NB4 (cell line): ENCODE measurements around the gene ERBB4.

ENCODE experiments used
- DNase-seq: peaks from one replicate; pipeline ENCODE4 v3.0.0; 2010; ENCODE audit warnings: low read depth
- H3K4me3 ChIP-seq: one replicate; pipeline ENCODE4 v1.5.1; 2011; ENCODE audit warnings: mild to moderate bottlenecking, low read depth, low read length, moderate library complexity
- CTCF ChIP-seq: IDR thresholded peaks from one replicate; pipeline ENCODE4 v1.5.1; 2012; ENCODE audit warnings: low read depth, low read length
- MAX ChIP-seq: IDR thresholded peaks from 2 replicates; pipeline ENCODE4 v1.6.1; 2011; ENCODE audit warnings: low read depth, low read length
- MYC ChIP-seq: IDR thresholded peaks from 2 replicates; pipeline ENCODE4 v1.6.1; 2011; ENCODE audit warnings: low read depth, low read length
- POLR2A ChIP-seq: IDR thresholded peaks from 2 replicates; pipeline ENCODE4 v1.6.1; 2011; ENCODE audit warnings: mild to moderate bottlenecking; ENCODE audit not compliant: insufficient read length; ENCODE audit errors: extremely low read depth

Gene ERBB4

GRCh38 chr2:211453311-211453887, 1085.2 kb downstream of the ERBB4 start:
- DNase-seq, result no peak
- TF ChIP-seq CTCF, result no peak
- no peak overlapping the region for H3K4me3 ChIP-seq

GRCh38 chr2:211451642-211452041, 1087.0 kb downstream of the ERBB4 start:
- TF ChIP-seq MYC, result no peak
- no peak for DNase-seq
- no peak overlapping the region for H3K4me3 ChIP-seq

- TF ChIP-seq CTCF (no peak), MAX (no peak), POLR2A (no peak), MYC (no peak)
- H3K4me3 ChIP-seq, result no peak overlapping the region
- DNase-seq, result no peak
Observed at GRCh38 chr2:211449819-211450218, 1088.8 kb downstream of the ERBB4 start.

GRCh38 chr2:211447548-211447947, 1091.1 kb downstream of the ERBB4 start:
- no peak for DNase-seq
- H3K4me3 ChIP-seq, result no peak overlapping the region
- TF ChIP-seq MAX (no peak), POLR2A (no peak), CTCF (no peak), MYC (no peak)

GRCh38 chr2:211440107-211440506, 1098.5 kb downstream of the ERBB4 start:
- DNase-seq, result no peak
- no peak overlapping the region for H3K4me3 ChIP-seq
- no peak for TF ChIP-seq MAX
- no peak for TF ChIP-seq CTCF
- no peak for TF ChIP-seq MYC
- TF ChIP-seq POLR2A, result no peak

GRCh38 chr2:211439011-211439410, 1099.6 kb downstream of the ERBB4 start:
- H3K4me3 ChIP-seq, result no peak overlapping the region
- TF ChIP-seq MYC (no peak), MAX (no peak), CTCF (no peak), POLR2A (no peak)
- no peak for DNase-seq
